Activated CD4-positive, alpha-beta T cell treated with anti-CD3 and anti-CD28 coated beads, Interleukin-2, amount 50 U/mL, for 24 hours (primary cell): Measurements from ENCODE around the gene CTRB1.
"Not testable (repeated sequence)": the region's sequence is repeated elsewhere in the genome, so short reads cannot be mapped to it uniquely, and the experiment has no call there.

Source experiments
- DNase-seq, 2 donors: peaks; one replicate each; pipeline ENCODE4 v3.0.0-alpha.2; 2020; ENCODE audit warnings: low read depth in 1 of 2, low spot score in 1 of 2

CTRB1 gene

GRCh38 chr16:75267631-75268264 lies 49.0 kb downstream of the CTRB1 start:
- no peak for DNase-seq

DNA sequence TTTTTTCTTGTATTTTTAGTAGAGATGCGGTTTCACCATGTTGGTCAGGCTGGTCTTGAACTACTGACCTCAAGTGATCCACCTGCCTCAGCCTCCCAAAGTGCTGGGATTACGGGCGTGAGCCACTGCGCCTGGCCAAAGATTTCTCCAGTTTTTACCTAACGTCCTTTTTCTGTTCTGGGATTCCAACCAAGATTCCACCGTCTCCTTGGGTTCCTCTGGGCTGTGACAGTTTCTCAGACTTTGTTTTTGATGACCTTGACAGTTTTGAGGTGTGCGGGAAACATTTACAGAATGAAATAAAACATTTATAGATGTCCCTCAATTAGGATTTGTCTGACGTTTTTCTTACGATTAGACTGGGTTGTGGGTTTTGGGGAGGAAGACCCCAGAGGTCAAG lies 50.6 kb downstream of the CTRB1 start:
- not testable (repeated sequence) for DNase-seq

DNA sequence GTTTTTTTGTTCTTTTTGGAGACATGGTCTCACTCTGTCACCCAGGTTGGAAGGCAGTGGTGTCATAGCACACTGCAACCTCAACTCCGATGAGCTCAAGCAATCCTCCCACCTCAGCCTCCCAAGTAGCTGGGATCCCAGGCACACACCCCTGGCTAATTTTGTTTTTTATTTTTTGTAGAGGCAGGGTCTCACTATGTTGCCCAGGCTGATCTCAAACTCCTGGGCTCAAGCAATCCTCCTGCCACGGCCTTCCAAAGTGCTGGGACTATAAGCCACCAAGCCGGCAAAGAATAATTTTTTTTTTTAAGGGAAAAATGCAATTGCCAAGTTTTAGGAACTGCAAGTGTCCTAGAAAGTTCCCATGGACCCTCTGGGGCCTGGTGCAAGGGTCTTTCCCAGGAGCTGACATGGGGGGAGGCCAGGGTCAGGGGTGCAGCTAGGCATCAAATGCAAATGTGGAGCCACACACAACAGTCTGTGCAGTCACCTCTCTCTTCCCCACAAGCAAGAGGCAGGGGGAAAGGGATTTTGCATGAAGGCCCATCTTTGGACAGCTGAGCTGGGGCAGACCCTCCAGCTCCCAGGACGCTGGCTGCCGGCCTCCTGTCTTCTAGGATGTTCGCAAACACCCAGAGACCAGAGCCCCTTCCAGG lies 52.8 kb downstream of the CTRB1 start:
- no peak for DNase-seq

GRCh38 chr16:75272097-75272551 lies 53.3 kb downstream of the CTRB1 start:
- no peak for DNase-seq

DNA sequence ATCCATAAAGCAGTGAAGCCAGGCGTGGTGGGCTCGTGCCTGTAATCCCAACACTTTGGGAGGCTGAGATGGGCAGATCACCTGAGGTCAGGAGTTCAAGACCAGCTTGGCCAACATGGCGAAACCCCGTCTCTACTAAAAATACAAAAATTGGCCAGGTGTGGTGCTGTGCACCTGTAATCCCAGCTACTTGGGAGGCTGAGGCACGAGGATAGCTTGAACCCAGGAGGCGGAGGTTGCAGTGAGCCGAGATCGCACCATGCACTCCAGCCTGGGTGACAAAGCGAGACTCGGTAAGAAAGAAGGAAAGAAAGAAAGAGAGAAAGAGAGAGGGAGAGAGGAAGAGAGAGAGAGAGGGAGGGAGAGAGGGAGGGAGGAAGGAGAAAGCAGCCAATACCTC lies 53.8 kb downstream of the CTRB1 start:
- not testable (repeated sequence) for DNase-seq

- no peak for DNase-seq
These were observed 54.5 kb downstream of the CTRB1 start for GRCh38 chr16:75273054-75273925.
